Psoas muscle (tissue), 8 donors: ENCODE results near the gene UBE2H. TPM values are rescaled to one million over a fixed set of nuclear protein-coding genes. Genes with fewer than 3 reads are reported as not detected.

Experiments used
- ATAC-seq, 4 donors: fragments of 200-7000 bp; cut with Tn5 transposase; one replicate each; pipeline ENCODE4 v1.9.1; 2020; ENCODE audit warnings: moderate library complexity in 3 of 4, mild to moderate bottlenecking in 2 of 4
- DNase-seq, 2 donors: peaks; one replicate each; pipeline ENCODE4 v3.0.0-alpha.2; 2020
- H3K27ac ChIP-seq: fragments of 200-600 bp; one replicate; pipeline ENCODE4 v1.8.0; 2022
- H3K27me3 ChIP-seq, 3 donors: fragments of 200-600 bp in 1 of 3; one replicate each; pipeline versions ENCODE4 v1.6.1 to v1.8.0; 2013 to 2022; ENCODE audit warnings: low read length in 2 of 3, mild to moderate bottlenecking in 2 of 3, moderate library complexity in 1 of 3; ENCODE audit not compliant: insufficient read depth in 3 of 3
- H3K36me3 ChIP-seq, 2 donors: fragments of 200-600 bp in 1 of 2; one replicate each; pipeline versions ENCODE4 v1.6.1 to v1.8.0; 2013 to 2022; ENCODE audit warnings: low read depth in 1 of 2, mild to moderate bottlenecking in 1 of 2, moderate library complexity in 1 of 2; ENCODE audit not compliant: insufficient read depth in 1 of 2
- H3K4me1 ChIP-seq: fragments of 200-600 bp; one replicate; pipeline ENCODE4 v1.8.0; 2022
- H3K4me3 ChIP-seq: fragments of 200-600 bp; one replicate; pipeline ENCODE4 v1.8.0; 2022; ENCODE audit warnings: mild to moderate bottlenecking
- H3K9me3 ChIP-seq: fragments of 200-600 bp; one replicate; pipeline ENCODE4 v1.8.0; 2022
- CTCF ChIP-seq: fragments of 200-600 bp; IDR thresholded peaks from one replicate; pipeline ENCODE4 v1.8.0; 2022; ENCODE audit warnings: antibody characterized with exemption
- WGBS, 3 donors: extraction: QIAGEN DNeasy Blood & Tissue Kit; methylation state at CpG; one replicate each; pipeline versions ENCODE4 v1.1.6 to v1.1.7; 2013; 5-methylcytosine and 5-hydroxymethylcytosine counted together
- intact Hi-C, 2 donors: fragments of 100-400 bp; cut with DNase I; formaldehyde crosslinking; loops; one replicate each; pipeline versions ENCODE4 v1.11.0 to v1.14.2; 2022
- polyA plus RNA-seq, 3 donors: library from polyadenylated mRNA; stranded (reverse); fragments of 200-250 nt; gene quantifications; one replicate each; pipeline ENCODE4 v1.2.3, GENCODE V29; 2013
- total RNA-seq, 4 donors: library from RNA; stranded (reverse); fragmentation: NEBNext Ultra II Directional in 2 of 4; extraction: Animal tissue kit (Norgen Biotek cat#: 25700) in 2 of 4; gene quantifications; one replicate each; pipeline versions ENCODE4 v1.2.1 to v1.2.4, GENCODE V29; 2021 to 2023
- donor health status: healthy with polysubstance abuse.
- donor health status: DM: no; HTN: no; CAD: no; lungs with moderate emphysema.
- donor health status: Bipolar disorder and iron deficiency.
- donor health status: healthy.
- donor health status: DM: yes; HTN: yes; CAD: no.
- donor health status: DM: no; HTN: no; CAD: no.
- donor health status: DM: no; HTN: no; CAD: no.
- donor health status: DM: yes; HTN: yes; CAD: no.

The UBE2H gene
- total and polyA plus RNA-seq, 7 donors, result 17.3 to 115 (median 77.3) TPM

- WGBS, 3 donors, result 96 to 98% (median 97%) methylated on average over 5 of the region's 5 CpGs
- DNase-seq (no peak), ATAC-seq (no peak)
- TF ChIP-seq CTCF, result no peak
- peaks cover 31% of the 10 kb centered on the region for H3K4me1 ChIP-seq
- intact Hi-C loops, result loop anchor here in 1 of 2 donors (10.0 kb wide), 1 partner anchor 53 kb away; no protein-coding TSS in a partner anchor
- H3K4me3 ChIP-seq, result no peak overlapping the region
- no peak overlapping the region for H3K27ac ChIP-seq
- no peaks in the 10 kb centered on the region for H3K27me3 ChIP-seq
- no peaks in the 10 kb centered on the region for H3K9me3 ChIP-seq
- no peaks in the 10 kb centered on the region for H3K36me3 ChIP-seq
Measured at GRCh38 chr7:129872054-129872453, 80.7 kb downstream of the UBE2H start.

GRCh38 chr7:129870668-129871067 lies 82.1 kb downstream of the UBE2H start:
- Histone ChIP-seq H3K27me3 (no peaks in the 10 kb centered on the region), H3K27ac (peak overlapping the region; percentile 3), H3K36me3 (no peaks in the 10 kb centered on the region), H3K9me3 (no peaks in the 10 kb centered on the region), H3K4me3 (no peak overlapping the region), H3K4me1 (peaks cover 31% of the 10 kb centered on the region)
- intact Hi-C loops, result loop anchor here in 1 of 2 donors (10.0 kb wide), 1 partner anchor 54 kb away; no protein-coding TSS in a partner anchor
- ATAC-seq, result no peak
- no peak for TF ChIP-seq CTCF
- DNase-seq, result no peak
- 68 to 90% (median 76%) methylated on average over 4 of the region's 4 CpGs for WGBS, 3 donors

GRCh38 chr7:129866251-129866650 lies 86.5 kb downstream of the UBE2H start:
- Histone ChIP-seq H3K27ac (peak overlapping the region; percentile 54), H3K4me3 (no peak overlapping the region), H3K9me3 (no peaks in the 10 kb centered on the region), H3K27me3 (no peaks in the 10 kb centered on the region), H3K4me1 (peaks cover 63% of the 10 kb centered on the region), H3K36me3 (no peaks in the 10 kb centered on the region)
- ATAC-seq (no peak), DNase-seq (no peak)
- 79 to 90% (median 88%) methylated on average over 3 of the region's 3 CpGs for whole genome bisulfite sequencing, 3 donors
- TF ChIP-seq CTCF, result no peak
- intact Hi-C loops, result no loop called here

GRCh38 chr7:129865925-129866201 lies 86.9 kb downstream of the UBE2H start:
- 29 to 50% (median 41%) methylated on average over 1 of the region's 1 CpG for whole genome bisulfite sequencing, 3 donors
- Histone ChIP-seq H3K27me3 (no peaks in the 10 kb centered on the region), H3K36me3 (no peaks in the 10 kb centered on the region), H3K9me3 (no peaks in the 10 kb centered on the region), H3K4me1 (peaks cover 66% of the 10 kb centered on the region), H3K27ac (peak overlapping the region; percentile 54), H3K4me3 (no peak overlapping the region)
- ATAC-seq (peak in 3 of 4 donors; percentile 12 to 38 (median 18)), DNase-seq (no peak)
- TF ChIP-seq CTCF, result no peak
- intact Hi-C loops, result no loop called here
